GM19468 (cell line): ENCODE measurements around the gene KRT72.

Experiments used
- ATAC-seq: cut with Tn5 transposase; IDR thresholded peaks from one replicate; pipeline ENCODE4 v1.9.1; 2021; ENCODE audit warnings: mild to moderate bottlenecking, moderate library complexity, moderate number of reproducible peaks; ENCODE audit not compliant: unreplicated experiment; ENCODE audit errors: extremely low read depth

The KRT72 gene

GRCh38 chr12:52551216-52551865 lies 49.9 kb downstream of the KRT72 start:
- no peak for ATAC-seq

GRCh38 chr12:52546126-52546525 lies 55.1 kb downstream of the KRT72 start:
- no peak for ATAC-seq

GRCh38 chr12:52543985-52544883 lies 57.0 kb downstream of the KRT72 start:
- ATAC-seq = no peak

GRCh38 chr12:52542785-52543318 lies 58.4 kb downstream of the KRT72 start:
- no peak for ATAC-seq

GRCh38 chr12:52542157-52542556 lies 59.1 kb downstream of the KRT72 start:
- ATAC-seq = no peak

- no peak for ATAC-seq
Observed at GRCh38 chr12:52541709-52542108, 59.6 kb downstream of the KRT72 start.

GRCh38 chr12:52540531-52540930 lies 60.7 kb downstream of the KRT72 start:
- ATAC-seq = no peak

- ATAC-seq = no peak
Observed at GRCh38 chr12:52539821-52540173, 61.5 kb downstream of the KRT72 start.

GRCh38 chr12:52539083-52539820 lies 62.0 kb downstream of the KRT72 start:
- no peak for ATAC-seq

GRCh38 chr12:52537101-52537500 lies 64.2 kb downstream of the KRT72 start:
- no peak for ATAC-seq
